HCT116 (cell line): ENCODE measurements around the gene AMER1. TPM values are rescaled to one million over a fixed set of nuclear protein-coding genes. Genes with fewer than 3 reads are reported as not detected.

Source experiments
- ATAC-seq: fragments of 200-7000 bp; cut with Tn5 transposase; 2 replicates; pipeline ENCODE4 v1.9.1; 2020; ENCODE audit warnings: mild to moderate bottlenecking, moderate library complexity
- BruUV-seq: library from RNA; stranded (reverse); fragments of 400-500 nt; replicated peaks from 2 replicates; lab custom pipeline; 2021; lab: Mats Ljungman, UMichigan
- CTCF ChIA-PET: fragments of 300-600 bp; sonication (Branson Sonifier 250); formaldehyde crosslinking; loops from one replicate; lab custom pipeline; 2021; ENCODE audit warnings: antibody characterized with exemption; lab: Charles Lee
- POLR2A ChIA-PET: fragments of 300-600, 350-600 bp; sonication (Branson Sonifier 250); formaldehyde crosslinking; loops from one replicate; lab custom pipeline; 2021; ENCODE audit warnings: antibody characterized with exemption; lab: Charles Lee
- RAD21 ChIA-PET, 2 experiments: fragments of 300-600 bp; sonication (Branson Sonifier 250); formaldehyde crosslinking; loops; one replicate each; lab custom pipeline; 2023; ENCODE audit warnings: low total read pairs in 2 of 2; ENCODE audit not compliant: uncharacterized antibody in 2 of 2, unreplicated experiment in 2 of 2, low non-redundant PET in 1 of 2; lab: Charles Lee
- DNase-seq: peaks from one replicate; pipeline ENCODE4 v3.0.0-alpha.2; 2010; ENCODE audit warnings: low read depth, low spot score
- H2AFZ ChIP-seq: fragments of 200-600 bp; shearing (Covaris generic), sonication (generic); 2 replicates; pipeline ENCODE4 v1.6.1; 2017; ENCODE audit warnings: low read depth, mixed run types, mixed read lengths, antibody characterized with exemption, low read length; ENCODE audit not compliant: poor library complexity, severe bottlenecking
- H3K27ac ChIP-seq: 2 replicates; pipeline ENCODE4 v1.5.1; 2012; ENCODE audit warnings: low read depth, low read length
- H3K27me3 ChIP-seq: fragments of 200-600 bp; sonication (generic); 2 replicates; pipeline ENCODE4 v1.6.1; 2016; ENCODE audit warnings: mixed run types, low read length, mixed read lengths; ENCODE audit not compliant: insufficient read depth
- H3K36me3 ChIP-seq, 2 experiments: fragments of 200-500 bp in 1 of 2; fragments of 200-600 bp in 1 of 2; sonication (Bioruptor generic) in 1 of 2; sonication (generic) in 1 of 2; 2 replicates each; pipeline versions ENCODE4 v1.5.1 to v1.6.1; 2014 to 2016; ENCODE audit warnings: low read length in 2 of 2, inconsistent platforms in 1 of 2, mixed read lengths in 1 of 2, mixed run types in 1 of 2; ENCODE audit not compliant: insufficient read depth in 2 of 2, control insufficient read depth in 1 of 2
- H3K4me1 ChIP-seq, 2 experiments: fragments of 200-600 bp in 1 of 2; sonication (generic) in 1 of 2; 2 replicates each; pipeline versions ENCODE4 v1.5.1 to v1.6.1; 2012 to 2017; ENCODE audit warnings: low read length in 2 of 2, inconsistent platforms in 1 of 2, mild to moderate bottlenecking in 1 of 2, mixed read lengths in 1 of 2, mixed run types in 1 of 2, moderate library complexity in 1 of 2; ENCODE audit not compliant: insufficient read depth in 2 of 2, control insufficient read depth in 1 of 2
- H3K4me2 ChIP-seq: fragments of 200-600 bp; sonication (generic); 2 replicates; pipeline ENCODE4 v1.6.1; 2017; ENCODE audit warnings: mixed run types, low read length, mixed read lengths
- H3K4me3 ChIP-seq, 2 experiments: fragments of 200-600 bp in 1 of 2; sonication (generic) in 1 of 2; replicated peaks in 1 of 2; 2 replicates each; pipeline ENCODE4 v1.5.1; 2011 to 2016; ENCODE audit warnings: low read length in 2 of 2, control low read depth in 1 of 2, low read depth in 1 of 2, mild to moderate bottlenecking in 1 of 2, mixed read lengths in 1 of 2, mixed run types in 1 of 2
- H3K79me2 ChIP-seq: fragments of 200-600 bp; sonication (generic); 2 replicates; pipeline ENCODE4 v1.6.1; 2017; ENCODE audit warnings: mild to moderate bottlenecking, mixed run types, low read length, moderate library complexity, mixed read lengths; ENCODE audit not compliant: insufficient read depth
- H3K9ac ChIP-seq: fragments of 200-600 bp; sonication (generic); 2 replicates; pipeline ENCODE4 v1.6.1; 2016; ENCODE audit warnings: low read length, mixed read lengths
- H3K9me2 ChIP-seq: fragments of 200-600 bp; sonication (generic), shearing (Covaris generic); 2 replicates; pipeline ENCODE4 v1.6.1; 2017; ENCODE audit warnings: mixed run types, mild to moderate bottlenecking, moderate library complexity; ENCODE audit not compliant: insufficient read depth
- H3K9me3 ChIP-seq, 2 experiments: fragments of 200-500 bp in 1 of 2; fragments of 200-600 bp in 1 of 2; sonication (Bioruptor generic) in 1 of 2; sonication (generic) in 1 of 2; 2 replicates each; pipeline ENCODE4 v1.6.1; 2014 to 2017; ENCODE audit warnings: low read length in 2 of 2, mixed read lengths in 2 of 2, inconsistent platforms in 1 of 2, low read depth in 1 of 2, mild to moderate bottlenecking in 1 of 2, mixed run types in 1 of 2, moderate library complexity in 1 of 2; ENCODE audit not compliant: control insufficient read depth in 1 of 2, insufficient read depth in 1 of 2
- H4K20me1 ChIP-seq: fragments of 200-600 bp; sonication (generic), shearing (Covaris generic); 2 replicates; pipeline ENCODE4 v1.6.1; 2017; ENCODE audit warnings: mixed run types, mild to moderate bottlenecking, moderate library complexity; ENCODE audit not compliant: insufficient read depth
- CBX3 ChIP-seq: IDR thresholded peaks from 2 replicates; pipeline ENCODE4 v1.6.1; 2012; ENCODE audit warnings: low read depth
- CEBPB ChIP-seq: IDR thresholded peaks from 2 replicates; pipeline ENCODE4 v1.6.1; 2012; ENCODE audit warnings: low read depth
- EGR1 ChIP-seq: IDR thresholded peaks from 2 replicates; pipeline ENCODE4 v1.6.1; 2012; ENCODE audit warnings: low read depth
- EZH2 ChIP-seq: fragments of 200-600 bp; sonication (generic); IDR thresholded peaks from 2 replicates; pipeline ENCODE4 v1.6.1; 2017; ENCODE audit warnings: antibody characterized with exemption, mixed run types
- EZH2phosphoT487 ChIP-seq: fragments of 200-600 bp; IDR thresholded peaks from 2 replicates; pipeline ENCODE4 v1.6.1; 2018; ENCODE audit warnings: antibody characterized with exemption, borderline replicate concordance
- FOSL1 ChIP-seq: IDR thresholded peaks from 2 replicates; pipeline ENCODE4 v1.6.1; 2012; ENCODE audit warnings: low read depth
- JUND ChIP-seq: IDR thresholded peaks from 2 replicates; pipeline ENCODE4 v1.6.1; 2012
- POLR2AphosphoS5 ChIP-seq: IDR thresholded peaks from 2 replicates; pipeline ENCODE4 v1.6.1; 2011; ENCODE audit warnings: mild to moderate bottlenecking, low read depth, low read length, moderate library complexity
- RAD21 ChIP-seq: IDR thresholded peaks from 2 replicates; pipeline ENCODE4 v1.6.1; 2012; ENCODE audit warnings: low read depth, mild to moderate bottlenecking
- SP1 ChIP-seq: IDR thresholded peaks from 2 replicates; pipeline ENCODE4 v1.6.1; 2012; ENCODE audit warnings: low read depth
- TCF7L2 ChIP-seq: IDR thresholded peaks from 2 replicates; pipeline ENCODE4 v1.7.0; 2011; ENCODE audit warnings: borderline replicate concordance, inconsistent platforms; ENCODE audit not compliant: insufficient read depth, insufficient read length; ENCODE audit errors: extremely low read depth
- YY1 ChIP-seq: IDR thresholded peaks from 2 replicates; pipeline ENCODE4 v1.6.1; 2011; ENCODE audit warnings: low read length, low read depth, moderate library complexity, mild to moderate bottlenecking; ENCODE audit not compliant: insufficient replicate concordance; ENCODE audit errors: extremely low read depth
- ZBTB33 ChIP-seq: IDR thresholded peaks from 2 replicates; pipeline ENCODE4 v1.6.1; 2011; ENCODE audit warnings: mild to moderate bottlenecking, low read length, moderate library complexity; ENCODE audit not compliant: insufficient replicate concordance; ENCODE audit errors: extremely low read depth
- ZFX ChIP-seq: fragments of 450-650 bp; IDR thresholded peaks from 2 replicates; pipeline ENCODE4 v1.6.1; 2017
- ZNF274 ChIP-seq: fragments of 200-500 bp; sonication (Bioruptor generic); IDR thresholded peaks from 2 replicates; pipeline ENCODE4 v1.6.1; 2014; ENCODE audit warnings: mild to moderate bottlenecking, low read depth, low read length, inconsistent platforms
- intact Hi-C: fragments of 100-400 bp; cut with micrococcal nuclease; formaldehyde crosslinking; loops from 2 replicates; pipeline ENCODE4 v1.10.0; 2022
- total RNA-seq: library from RNA; stranded (reverse); gene quantifications from one replicate; pipeline ENCODE4 v1.2.1, GENCODE V29; 2021; ENCODE audit not compliant: unreplicated experiment
- TF ChIP-seq, protein P1 (sequence below): IDR thresholded peaks from 2 replicates; pipeline ENCODE4 v1.6.1; 2012

AMER1 gene
- total RNA-seq, 1 experiment from 2014 or later = 2.8 TPM

GRCh38 chrX:64190136-64190740, 15.3 kb downstream of the AMER1 start:
- no peaks in the 10 kb centered on the region for H3K9me3 ChIP-seq
- H3K9me2 ChIP-seq = no peaks in the 10 kb centered on the region
- intact Hi-C loops = no loop called here
- no peak overlapping the region for H3K9ac ChIP-seq
- no peaks in the 10 kb centered on the region for H3K79me2 ChIP-seq
- no peak overlapping the region for H3K4me2 ChIP-seq
- H3K36me3 ChIP-seq = no peaks in the 10 kb centered on the region
- H3K27me3 ChIP-seq = no peaks in the 10 kb centered on the region
- no TSS peak for BruUV-seq
- ChIA-PET CTCF (no interaction called here), POLR2A (no interaction called here), RAD21 (no interaction called here)
- no peak overlapping the region for H3K27ac ChIP-seq
- ATAC-seq = no peak
- H3K4me3 ChIP-seq = no peak overlapping the region
- H4K20me1 ChIP-seq = no peaks in the 10 kb centered on the region
- H3K4me1 ChIP-seq = no peaks in the 10 kb centered on the region
- H2AFZ ChIP-seq = no peak overlapping the region
- DNase-seq = no peak
- TF ChIP-seq EZH2phosphoT487 (no peak), ZFX (no peak), ZBTB33 (no peak), CBX3 (no peak), POLR2AphosphoS5 (no peak)

- Histone ChIP-seq H3K4me2 (no peak overlapping the region), H3K36me3 (no peaks in the 10 kb centered on the region), H3K4me1 (no peaks in the 10 kb centered on the region), H3K27me3 (no peaks in the 10 kb centered on the region), H3K9ac (no peak overlapping the region)
- no peak for ATAC-seq
- CTCF ChIA-PET = no interaction called here
- intact Hi-C loops = no loop called here
- no peak for DNase-seq
- TF ChIP-seq CBX3 (no peak), YY1 (no peak), TCF7L2 (no peak), FOSL1 (no peak), ZNF274 (no peak), JUND (no peak), ZBTB33 (no peak), SP1 (no peak), EZH2 (no peak), EGR1 (no peak), RAD21 (no peak), CEBPB (no peak), EZH2phosphoT487 (no peak)
- TF ChIP-seq, protein P1, sequence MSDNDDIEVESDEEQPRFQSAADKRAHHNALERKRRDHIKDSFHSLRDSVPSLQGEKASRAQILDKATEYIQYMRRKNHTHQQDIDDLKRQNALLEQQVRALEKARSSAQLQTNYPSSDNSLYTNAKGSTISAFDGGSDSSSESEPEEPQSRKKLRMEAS = no peak
- TF ChIP-seq, all 23 proteins: peak for 0
- H4K20me1 ChIP-seq = no peaks in the 10 kb centered on the region
- H3K79me2 ChIP-seq = no peaks in the 10 kb centered on the region
- no peak overlapping the region for H2AFZ ChIP-seq
- POLR2A ChIA-PET = no interaction called here
- no peak overlapping the region for H3K27ac ChIP-seq
- BruUV-seq = no TSS peak
- H3K4me3 ChIP-seq = no peak overlapping the region
- RAD21 ChIA-PET = no interaction called here
- no peaks in the 10 kb centered on the region for H3K9me3 ChIP-seq
- no peaks in the 10 kb centered on the region for H3K9me2 ChIP-seq
Measured at GRCh38 chrX:64188901-64189300, 16.6 kb downstream of the AMER1 start.
